Neuronal stem cell (in vitro differentiated cells): ENCODE results near the gene LAMTOR3.

ENCODE experiments used
- DNase-seq: peaks from one replicate; pipeline ENCODE4 v3.0.0-alpha.2; 2013; ENCODE audit warnings: low spot score
- H2AFZ ChIP-seq: one replicate; pipeline ENCODE4 v1.6.1; 2013; ENCODE audit warnings: mild to moderate bottlenecking, low read length, inconsistent platforms
- H2AK5ac ChIP-seq: 2 replicates; pipeline ENCODE4 v1.6.1; 2013; ENCODE audit warnings: low read depth, mild to moderate bottlenecking, inconsistent platforms, low read length, moderate library complexity, mixed read lengths
- H2BK120ac ChIP-seq: 2 replicates; pipeline ENCODE4 v1.6.1; 2013; ENCODE audit warnings: low read depth, mild to moderate bottlenecking, inconsistent platforms, low read length, moderate library complexity, mixed read lengths
- H2BK12ac ChIP-seq: one replicate; pipeline ENCODE4 v1.6.1; 2013; ENCODE audit warnings: low read length, inconsistent platforms
- H2BK15ac ChIP-seq: 2 replicates; pipeline ENCODE4 v1.6.1; 2013; ENCODE audit warnings: mild to moderate bottlenecking, low read length, inconsistent platforms, mixed read lengths
- H2BK5ac ChIP-seq: one replicate; pipeline ENCODE4 v1.6.1; 2013; ENCODE audit warnings: inconsistent platforms, mild to moderate bottlenecking, low read length, moderate library complexity
- H3K14ac ChIP-seq: one replicate; pipeline ENCODE4 v1.6.1; 2013; ENCODE audit warnings: low read length, inconsistent platforms
- H3K18ac ChIP-seq: 2 replicates; pipeline ENCODE4 v1.6.1; 2013; ENCODE audit warnings: low read length, inconsistent platforms
- H3K23ac ChIP-seq: 2 replicates; pipeline ENCODE4 v1.6.1; 2013; ENCODE audit warnings: low read depth, mild to moderate bottlenecking, mixed read lengths, low read length, inconsistent platforms; ENCODE audit not compliant: poor library complexity
- H3K27ac ChIP-seq: replicated peaks from 3 replicates; pipeline ENCODE4 v1.5.1; 2013; ENCODE audit warnings: low read length, inconsistent platforms
- H3K27me3 ChIP-seq, 3 experiments: 2 replicates each; pipeline ENCODE4 v1.6.1; 2013; ENCODE audit warnings: low read length in 3 of 3, mild to moderate bottlenecking in 2 of 3, inconsistent platforms in 1 of 3, low read depth in 1 of 3, mixed read lengths in 1 of 3, moderate library complexity in 1 of 3; ENCODE audit not compliant: control insufficient read depth in 3 of 3, insufficient read depth in 3 of 3
- H3K36me3 ChIP-seq, 2 donors: replicated peaks in 1 of 2; 2 replicates each; pipeline ENCODE4 v1.6.1; 2013; ENCODE audit warnings: low read length in 2 of 2; ENCODE audit not compliant: control insufficient read depth in 2 of 2, insufficient read depth in 2 of 2
- H3K4ac ChIP-seq: 2 replicates; pipeline ENCODE4 v1.6.1; 2013; ENCODE audit warnings: inconsistent platforms, mild to moderate bottlenecking, low read length, moderate library complexity
- H3K4me1 ChIP-seq, 2 donors: 1 replicate in 1 of 2; 2 replicates in 1 of 2; pipeline ENCODE4 v1.6.1; 2013; ENCODE audit warnings: low read length in 2 of 2, low read depth in 1 of 2; ENCODE audit not compliant: control insufficient read depth in 2 of 2, insufficient read depth in 1 of 2
- H3K4me2 ChIP-seq: one replicate; pipeline ENCODE4 v1.6.1; 2013; ENCODE audit warnings: mild to moderate bottlenecking, low read length, inconsistent platforms; ENCODE audit not compliant: insufficient read depth, poor library complexity, severe bottlenecking
- H3K4me3 ChIP-seq, 2 donors: 2 replicates each; pipeline ENCODE4 v1.5.1; 2013; ENCODE audit warnings: low read length in 2 of 2, mild to moderate bottlenecking in 2 of 2, inconsistent platforms in 1 of 2, moderate library complexity in 1 of 2
- H3K79me1 ChIP-seq: one replicate; pipeline ENCODE4 v1.6.1; 2013; ENCODE audit warnings: low read depth, mild to moderate bottlenecking, inconsistent platforms, low read length, moderate library complexity
- H3K9ac ChIP-seq: one replicate; pipeline ENCODE4 v1.6.1; 2013; ENCODE audit warnings: mild to moderate bottlenecking, low read depth, low read length, inconsistent platforms; ENCODE audit not compliant: poor library complexity
- H3K9me3 ChIP-seq, 2 donors: replicated peaks in 1 of 2; 2 replicates each; pipeline versions ENCODE3 to v1.6.1; 2013; ENCODE audit warnings: low read length in 2 of 2, mild to moderate bottlenecking in 2 of 2, inconsistent platforms in 1 of 2, low read depth in 1 of 2, mixed read lengths in 1 of 2, moderate library complexity in 1 of 2; ENCODE audit not compliant: control insufficient read depth in 2 of 2, insufficient read depth in 1 of 2
- H4K8ac ChIP-seq: one replicate; pipeline ENCODE4 v1.6.1; 2013; ENCODE audit warnings: low read depth, mild to moderate bottlenecking, inconsistent platforms, low read length, moderate library complexity
- H4K91ac ChIP-seq: one replicate; pipeline ENCODE4 v1.6.1; 2013; ENCODE audit warnings: low read length, low read depth, mild to moderate bottlenecking, inconsistent platforms; ENCODE audit not compliant: poor library complexity
- WGBS, 2 donors: extraction: QIAGEN DNeasy Blood & Tissue Kit; methylation state at CpG; one replicate each; pipeline ENCODE4 v1.1.7; 2013; ENCODE audit warnings: missing lambda C conversion rate in 2 of 2, mixed read lengths in 1 of 2; ENCODE audit not compliant: insufficient read length in 2 of 2, insufficient replicate concordance in 1 of 2; ENCODE audit errors: extremely low coverage in 2 of 2; 5-methylcytosine and 5-hydroxymethylcytosine counted together

LAMTOR3 gene

GRCh38 chr4:99879458-99879857 is 14.8 kb downstream of the LAMTOR3 start:
- no peak overlapping the region for H4K8ac ChIP-seq
- no CpG with 5 or more reads among the region's 3 CpGs for WGBS, 2 donors

DNA sequence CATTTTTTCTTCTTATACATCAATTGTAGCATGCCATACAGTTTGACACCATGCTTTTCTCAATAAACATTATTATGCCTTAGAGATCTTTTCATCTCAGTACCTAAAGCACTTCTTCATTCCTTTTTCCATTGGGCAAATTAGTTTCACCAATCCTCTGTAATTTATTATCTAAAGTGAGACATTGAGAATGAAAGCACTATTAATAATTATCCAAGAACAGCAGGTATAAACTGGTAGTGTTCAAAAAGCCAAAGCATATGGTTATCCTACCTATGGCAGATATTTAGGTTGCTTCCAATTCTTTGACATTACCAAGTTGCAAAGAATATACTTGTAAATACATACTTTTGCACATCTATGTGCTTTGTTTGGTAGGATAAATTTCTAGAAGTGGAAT is 15.6 kb downstream of the LAMTOR3 start:
- Histone ChIP-seq H3K23ac (no peak overlapping the region), H3K9me3 (no peaks in the 10 kb centered on the region), H3K27ac (no peak overlapping the region), H2BK5ac (no peak overlapping the region), H2BK120ac (no peak overlapping the region), H3K4me1 (no peaks in the 10 kb centered on the region), H2BK15ac (no peak overlapping the region), H3K27me3 (no peaks in the 10 kb centered on the region), H4K8ac (no peak overlapping the region), H2AFZ (no peak overlapping the region), H3K36me3 (peaks cover 5 to 53% of the 10 kb centered on the region in 2 donors), H3K4ac (no peak overlapping the region), H4K91ac (no peak overlapping the region), H3K4me2 (no peak overlapping the region), H3K18ac (no peak overlapping the region), H2BK12ac (no peak overlapping the region), H3K4me3 (no peak overlapping the region), H3K14ac (no peak overlapping the region), H3K79me1 (no peaks in the 10 kb centered on the region), H3K9ac (no peak overlapping the region), H2AK5ac (no peak overlapping the region)
- DNase-seq: no peak

More at GRCh38 chr4:99879458-99879857, 14.8 kb downstream of the LAMTOR3 start:
- Histone ChIP-seq H3K4me1 (no peaks in the 10 kb centered on the region), H3K18ac (no peak overlapping the region), H3K27ac (no peak overlapping the region), H2BK12ac (no peak overlapping the region), H3K4me3 (no peak overlapping the region), H2AK5ac (no peak overlapping the region), H4K91ac (no peak overlapping the region), H3K27me3 (no peaks in the 10 kb centered on the region), H3K23ac (no peak overlapping the region), H3K4me2 (no peak overlapping the region), H3K4ac (no peak overlapping the region), H3K14ac (no peak overlapping the region), H2BK15ac (no peak overlapping the region), H2BK120ac (no peak overlapping the region), H2AFZ (no peak overlapping the region), H3K79me1 (no peaks in the 10 kb centered on the region), H3K36me3 (peaks cover 5 to 61% of the 10 kb centered on the region in 2 donors), H2BK5ac (no peak overlapping the region), H3K9ac (no peak overlapping the region), H3K9me3 (no peaks in the 10 kb centered on the region)
- no peak for DNase-seq

GRCh38 chr4:99876946-99877345 is 17.3 kb downstream of the LAMTOR3 start:
- Histone ChIP-seq H3K36me3 (peaks cover 5 to 37% of the 10 kb centered on the region in 2 donors), H3K14ac (no peak overlapping the region), H3K4me1 (no peaks in the 10 kb centered on the region), H4K91ac (no peak overlapping the region), H3K4ac (no peak overlapping the region), H2BK12ac (no peak overlapping the region), H3K4me3 (no peak overlapping the region), H3K27ac (no peak overlapping the region), H2BK5ac (no peak overlapping the region), H3K27me3 (no peaks in the 10 kb centered on the region), H3K4me2 (no peak overlapping the region), H3K9me3 (no peaks in the 10 kb centered on the region), H2BK120ac (no peak overlapping the region), H2BK15ac (no peak overlapping the region), H3K9ac (no peak overlapping the region), H3K18ac (no peak overlapping the region), H2AK5ac (no peak overlapping the region), H3K23ac (no peak overlapping the region), H3K79me1 (no peaks in the 10 kb centered on the region), H4K8ac (no peak overlapping the region), H2AFZ (no peak overlapping the region)
- DNase-seq: no peak
- WGBS, 2 donors: no CpG with 5 or more reads among the region's 3 CpGs

DNA sequence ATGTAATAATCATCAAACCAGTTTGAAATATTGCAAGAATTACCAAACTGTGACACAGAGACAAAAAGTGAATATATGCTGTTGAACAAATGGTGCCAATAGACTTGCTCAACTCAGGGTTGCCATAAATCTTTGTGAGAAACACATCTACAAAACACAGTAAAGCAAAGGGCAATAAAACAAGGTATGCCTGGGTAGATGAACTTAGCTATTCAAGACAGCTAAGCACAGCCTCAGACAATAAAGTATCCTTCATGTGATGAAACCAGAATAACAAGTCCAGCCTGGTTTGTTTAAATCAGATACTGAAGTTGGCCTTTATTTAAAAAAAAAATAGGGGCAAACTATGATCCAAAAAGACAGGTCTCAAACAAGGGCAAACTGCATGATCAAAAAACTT is 19.2 kb downstream of the LAMTOR3 start:
- H3K14ac ChIP-seq: no peak overlapping the region
- H3K27ac ChIP-seq: no peak overlapping the region
- no peak overlapping the region for H2BK12ac ChIP-seq
- H3K4me3 ChIP-seq: no peak overlapping the region
- H2BK15ac ChIP-seq: no peak overlapping the region
- no peaks in the 10 kb centered on the region for H3K79me1 ChIP-seq
- no peak overlapping the region for H3K18ac ChIP-seq
- no peak overlapping the region for H3K9ac ChIP-seq
- H2BK120ac ChIP-seq: no peak overlapping the region
- H3K36me3 ChIP-seq: peaks cover 1 to 18% of the 10 kb centered on the region in 2 donors
- H3K4me1 ChIP-seq: no peaks in the 10 kb centered on the region
- H4K91ac ChIP-seq: no peak overlapping the region
- H3K4me2 ChIP-seq: no peak overlapping the region
- H2BK5ac ChIP-seq: no peak overlapping the region
- H3K23ac ChIP-seq: no peak overlapping the region
- no peaks in the 10 kb centered on the region for H3K9me3 ChIP-seq
- no peak overlapping the region for H2AK5ac ChIP-seq
- no peak overlapping the region for H3K4ac ChIP-seq
- H3K27me3 ChIP-seq: no peaks in the 10 kb centered on the region
- no peak for DNase-seq
- H2AFZ ChIP-seq: no peak overlapping the region
- H4K8ac ChIP-seq: no peak overlapping the region
